ENCODE measurements around the gene CCDC7.

DNA sequence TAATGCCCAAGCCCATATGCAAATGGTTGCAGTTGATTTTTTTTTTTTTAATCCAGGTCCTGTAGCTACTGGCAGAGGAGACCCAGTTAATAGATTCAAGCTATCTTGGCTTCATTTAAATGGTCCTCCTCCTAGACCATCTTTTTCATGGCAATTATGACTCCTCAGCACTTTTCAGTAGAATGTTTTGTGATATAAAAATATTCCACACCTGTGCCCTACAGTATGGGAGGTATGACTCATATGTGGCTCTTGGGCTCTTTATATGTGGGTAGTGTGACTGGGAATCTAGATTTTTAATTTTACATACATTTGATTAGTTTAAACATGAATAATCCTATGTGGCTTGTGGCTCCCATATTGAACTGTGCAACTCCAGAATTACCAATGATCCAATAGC lies 432.0 kb downstream of the CCDC7 start:
- TF ChIP-seq POLR2A (IDR thresholded peaks at IDR 0.05; ENCODE audit: low read depth, low read length) (no peak), POLR2AphosphoS5 (IDR thresholded peaks at IDR 0.05; ENCODE audit: low read depth, low read length) (no peak)

Measured in GM12892 (cell line).